Stomach (tissue), 4 donors: ENCODE measurements around the gene CRTAP.

Experiments
- EP300 ChIP-seq: sonication (generic); formaldehyde crosslinking; IDR thresholded peaks from one replicate; pipeline ENCODE4 v1.6.1; 2017; ENCODE audit warnings: antibody characterized with exemption
- POLR2A ChIP-seq, 4 donors: fragments of 450-650 bp; IDR thresholded peaks; one replicate each; pipeline ENCODE4 v1.6.1; 2016; ENCODE audit warnings: antibody characterized with exemption in 4 of 4, control low read depth in 2 of 4, mild to moderate bottlenecking in 1 of 4, moderate library complexity in 1 of 4
- POLR2AphosphoS5 ChIP-seq, 3 donors: sonication (generic); formaldehyde crosslinking; IDR thresholded peaks; one replicate each; pipeline ENCODE4 v1.6.1; 2016; ENCODE audit warnings: antibody characterized with exemption in 3 of 3
- TF ChIP-seq, protein P1 (sequence below), 7 experiments: fragments of 450-650 bp in 4 of 7; fragments of 200-600 bp in 3 of 7; sonication (generic) in 3 of 7; IDR thresholded peaks; one replicate each; pipeline ENCODE4 v1.5.1; 2016 to 2019; ENCODE audit warnings: antibody characterized with exemption in 7 of 7, control low read depth in 2 of 7, mild to moderate bottlenecking in 1 of 7

DNA sequence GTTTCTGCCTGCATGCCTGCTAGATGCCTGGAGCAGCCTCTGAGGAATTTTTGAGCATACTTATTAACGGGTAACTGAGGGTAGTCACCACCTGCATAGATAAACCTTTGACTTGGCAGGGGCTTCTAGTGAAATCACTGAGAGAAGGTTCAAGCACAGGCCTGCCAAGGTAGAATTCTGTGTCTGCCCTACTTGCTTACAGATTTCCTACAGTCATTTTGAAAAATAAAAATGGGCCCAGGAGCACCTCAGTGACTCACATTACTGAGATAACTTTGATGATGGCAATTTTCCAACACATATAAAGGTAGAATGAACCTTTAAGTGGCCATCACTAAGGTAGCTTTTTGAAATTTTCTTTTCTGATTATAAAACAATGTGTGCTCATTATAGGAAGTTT lies 10.8 kb downstream of the CRTAP start:
- TF ChIP-seq, protein P1, sequence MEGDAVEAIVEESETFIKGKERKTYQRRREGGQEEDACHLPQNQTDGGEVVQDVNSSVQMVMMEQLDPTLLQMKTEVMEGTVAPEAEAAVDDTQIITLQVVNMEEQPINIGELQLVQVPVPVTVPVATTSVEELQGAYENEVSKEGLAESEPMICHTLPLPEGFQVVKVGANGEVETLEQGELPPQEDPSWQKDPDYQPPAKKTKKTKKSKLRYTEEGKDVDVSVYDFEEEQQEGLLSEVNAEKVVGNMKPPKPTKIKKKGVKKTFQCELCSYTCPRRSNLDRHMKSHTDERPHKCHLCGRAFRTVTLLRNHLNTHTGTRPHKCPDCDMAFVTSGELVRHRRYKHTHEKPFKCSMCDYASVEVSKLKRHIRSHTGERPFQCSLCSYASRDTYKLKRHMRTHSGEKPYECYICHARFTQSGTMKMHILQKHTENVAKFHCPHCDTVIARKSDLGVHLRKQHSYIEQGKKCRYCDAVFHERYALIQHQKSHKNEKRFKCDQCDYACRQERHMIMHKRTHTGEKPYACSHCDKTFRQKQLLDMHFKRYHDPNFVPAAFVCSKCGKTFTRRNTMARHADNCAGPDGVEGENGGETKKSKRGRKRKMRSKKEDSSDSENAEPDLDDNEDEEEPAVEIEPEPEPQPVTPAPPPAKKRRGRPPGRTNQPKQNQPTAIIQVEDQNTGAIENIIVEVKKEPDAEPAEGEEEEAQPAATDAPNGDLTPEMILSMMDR (IDR thresholded peaks at IDR 0.05) = no peak
- no peak for TF ChIP-seq POLR2A (IDR thresholded peaks at IDR 0.05)
- TF ChIP-seq POLR2AphosphoS5 (IDR thresholded peaks at IDR 0.05) = no peak
- TF ChIP-seq EP300 = no peak
